Colonic mucosa (tissue), 4 donors: Measurements from ENCODE around the gene SPOP. TPM values are rescaled to one million over a fixed set of nuclear protein-coding genes. Genes with fewer than 3 reads are reported as not detected.

Source experiments
- DNase-seq: peaks from one replicate; pipeline ENCODE4 v3.0.0-alpha.2; 2020
- H3K27ac ChIP-seq: fragments of 200-600 bp; one replicate; pipeline ENCODE4 v1.8.0; 2021
- H3K27me3 ChIP-seq: fragments of 200-600 bp; one replicate; pipeline ENCODE4 v1.8.0; 2021
- H3K36me3 ChIP-seq: fragments of 200-600 bp; one replicate; pipeline ENCODE4 v1.8.0; 2021
- H3K4me1 ChIP-seq: fragments of 200-600 bp; one replicate; pipeline ENCODE4 v1.8.0; 2021; ENCODE audit warnings: mild to moderate bottlenecking
- H3K4me3 ChIP-seq: fragments of 200-600 bp; one replicate; pipeline ENCODE4 v1.8.0; 2021
- H3K9ac ChIP-seq, 2 donors: one replicate each; pipeline ENCODE4 v1.7.0; 2013; ENCODE audit warnings: control low read depth in 2 of 2, low read depth in 2 of 2, low read length in 2 of 2
- H3K9me3 ChIP-seq: fragments of 200-600 bp; one replicate; pipeline ENCODE4 v1.8.0; 2021
- CTCF ChIP-seq: fragments of 200-600 bp; IDR thresholded peaks from one replicate; pipeline ENCODE4 v1.8.0; 2022; ENCODE audit warnings: antibody characterized with exemption, mild to moderate bottlenecking
- intact Hi-C: fragments of 100-400 bp; cut with DNase I; formaldehyde crosslinking; loops from one replicate; pipeline ENCODE4 v1.14.1; 2022
- total RNA-seq, 2 donors: library from RNA; stranded (reverse); fragmentation: NEBNext Ultra II Directional in 1 of 2; extraction: Animal tissue kit (Norgen Biotek cat#: 25700) in 1 of 2; gene quantifications; one replicate each; pipeline ENCODE4 v1.2.1, GENCODE V29; 2021
- donor health status: healthy.
- donor health status: DM: no; HTN: no; CAD: no.
- donor health status: DM: no; HTN: no; CAD: no.

SPOP gene
- total RNA-seq, 2 donors from 2014 or later = 60.5 to 83.2 TPM

GRCh38 chr17:49634485-49634860 is 43.4 kb downstream of the SPOP start:
- Histone ChIP-seq H3K4me1 (no peaks in the 10 kb centered on the region), H3K9me3 (no peaks in the 10 kb centered on the region), H3K27ac (no peak overlapping the region), H3K4me3 (no peak overlapping the region), H3K27me3 (no peaks in the 10 kb centered on the region), H3K9ac (no peak overlapping the region), H3K36me3 (no peaks in the 10 kb centered on the region)
- DNase-seq = no peak
- TF ChIP-seq CTCF = no peak
- intact Hi-C loops = no loop called here

DNA sequence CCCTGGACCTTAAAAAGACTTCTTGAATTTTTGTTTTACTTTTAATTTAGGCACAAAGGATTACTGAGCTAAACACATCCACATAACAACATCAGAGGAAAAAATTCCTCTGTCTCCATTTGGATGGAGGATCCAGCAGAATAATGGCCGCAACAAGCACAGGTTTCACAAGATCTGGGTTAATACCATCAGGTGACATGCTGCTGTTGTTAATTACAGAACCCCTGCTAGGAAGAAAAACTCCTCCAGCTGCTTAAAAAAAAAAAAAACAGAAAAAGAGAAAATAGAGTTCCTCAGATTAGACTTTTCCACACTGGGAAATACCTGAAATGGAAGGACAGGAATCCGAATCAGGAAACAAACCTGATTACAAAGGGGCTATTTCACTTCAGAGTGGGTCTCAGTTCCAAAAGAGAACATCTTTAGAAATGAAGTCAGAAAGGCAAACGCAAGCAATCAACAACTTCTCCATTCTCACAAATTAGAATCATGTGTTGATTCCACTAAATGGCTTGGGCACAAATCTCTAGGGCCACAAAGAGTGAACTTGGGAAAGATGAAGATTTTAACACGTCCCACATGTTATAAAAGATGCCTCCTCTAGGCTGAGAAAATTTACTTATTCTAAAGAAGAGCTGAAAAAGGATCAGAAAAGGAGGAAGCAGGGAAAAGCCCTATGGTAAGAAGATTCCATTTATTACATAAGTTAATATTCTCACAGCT is 44.0 kb downstream of the SPOP start:
- Histone ChIP-seq H3K9ac (peak overlapping the region in 1 of 2 donors; percentile 32), H3K36me3 (no peaks in the 10 kb centered on the region), H3K4me3 (no peak overlapping the region), H3K9me3 (no peaks in the 10 kb centered on the region), H3K4me1 (no peaks in the 10 kb centered on the region), H3K27me3 (no peaks in the 10 kb centered on the region), H3K27ac (no peak overlapping the region)
- DNase-seq = no peak
- intact Hi-C loops = no loop called here
- TF ChIP-seq CTCF = no peak

DNA sequence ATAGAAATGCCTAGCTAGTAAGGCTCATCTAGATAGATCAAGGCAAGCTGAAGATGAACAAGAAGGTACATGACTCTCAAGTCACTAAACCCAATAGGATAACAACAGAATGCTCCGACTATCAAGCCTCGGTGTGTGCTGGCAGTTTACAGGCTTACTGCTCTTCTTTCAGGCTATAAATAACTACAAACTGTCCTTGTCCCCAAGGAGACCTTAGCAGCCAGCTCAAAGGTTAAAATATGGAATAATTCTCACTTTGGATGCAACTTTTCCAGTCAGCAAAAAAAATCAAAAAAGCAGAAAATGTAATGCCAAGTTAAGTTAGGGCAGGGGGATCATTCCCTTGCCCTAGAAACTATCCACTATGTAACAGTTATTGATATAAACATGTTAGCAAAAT is 44.6 kb downstream of the SPOP start:
- Histone ChIP-seq H3K27ac (no peak overlapping the region), H3K4me1 (no peaks in the 10 kb centered on the region), H3K36me3 (no peaks in the 10 kb centered on the region), H3K9ac (no peak overlapping the region), H3K4me3 (no peak overlapping the region), H3K9me3 (no peaks in the 10 kb centered on the region), H3K27me3 (no peaks in the 10 kb centered on the region)
- no peak for TF ChIP-seq CTCF
- DNase-seq = no peak
- intact Hi-C loops = no loop called here

- Histone ChIP-seq H3K4me1 (no peaks in the 10 kb centered on the region), H3K4me3 (no peak overlapping the region), H3K9ac (no peak overlapping the region), H3K36me3 (no peaks in the 10 kb centered on the region), H3K27me3 (no peaks in the 10 kb centered on the region), H3K27ac (no peak overlapping the region), H3K9me3 (no peaks in the 10 kb centered on the region)
- TF ChIP-seq CTCF = no peak
- intact Hi-C loops = no loop called here
- DNase-seq = no peak
Observed at GRCh38 chr17:49632201-49632600, 45.7 kb downstream of the SPOP start.

DNA sequence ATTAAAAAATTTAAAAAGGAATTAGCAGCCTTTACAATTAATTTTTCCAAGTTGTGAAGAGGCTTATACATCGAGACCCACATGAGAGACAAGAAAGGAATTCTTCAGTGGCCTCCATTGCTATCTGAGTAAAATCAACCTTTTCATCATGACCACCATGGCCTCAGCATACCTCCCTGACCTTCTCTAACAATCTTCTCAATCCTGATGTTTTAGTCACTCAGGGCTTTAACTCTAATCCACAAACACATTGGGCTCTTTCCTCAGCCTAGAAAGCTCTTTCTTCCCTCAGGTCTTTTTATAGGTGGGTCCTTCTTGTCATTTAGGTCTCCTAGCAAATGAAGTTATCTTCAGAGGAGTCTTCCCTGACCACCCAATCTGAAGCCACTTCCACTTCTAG is 46.4 kb downstream of the SPOP start:
- Histone ChIP-seq H3K27me3 (no peaks in the 10 kb centered on the region), H3K36me3 (no peaks in the 10 kb centered on the region), H3K9me3 (no peaks in the 10 kb centered on the region), H3K4me3 (no peak overlapping the region), H3K9ac (no peak overlapping the region), H3K27ac (no peak overlapping the region), H3K4me1 (no peaks in the 10 kb centered on the region)
- no peak for TF ChIP-seq CTCF
- no peak for DNase-seq
- intact Hi-C loops = no loop called here
